Measurements from ENCODE around the gene MAP1LC3B2.

The MAP1LC3B2 gene

DNA sequence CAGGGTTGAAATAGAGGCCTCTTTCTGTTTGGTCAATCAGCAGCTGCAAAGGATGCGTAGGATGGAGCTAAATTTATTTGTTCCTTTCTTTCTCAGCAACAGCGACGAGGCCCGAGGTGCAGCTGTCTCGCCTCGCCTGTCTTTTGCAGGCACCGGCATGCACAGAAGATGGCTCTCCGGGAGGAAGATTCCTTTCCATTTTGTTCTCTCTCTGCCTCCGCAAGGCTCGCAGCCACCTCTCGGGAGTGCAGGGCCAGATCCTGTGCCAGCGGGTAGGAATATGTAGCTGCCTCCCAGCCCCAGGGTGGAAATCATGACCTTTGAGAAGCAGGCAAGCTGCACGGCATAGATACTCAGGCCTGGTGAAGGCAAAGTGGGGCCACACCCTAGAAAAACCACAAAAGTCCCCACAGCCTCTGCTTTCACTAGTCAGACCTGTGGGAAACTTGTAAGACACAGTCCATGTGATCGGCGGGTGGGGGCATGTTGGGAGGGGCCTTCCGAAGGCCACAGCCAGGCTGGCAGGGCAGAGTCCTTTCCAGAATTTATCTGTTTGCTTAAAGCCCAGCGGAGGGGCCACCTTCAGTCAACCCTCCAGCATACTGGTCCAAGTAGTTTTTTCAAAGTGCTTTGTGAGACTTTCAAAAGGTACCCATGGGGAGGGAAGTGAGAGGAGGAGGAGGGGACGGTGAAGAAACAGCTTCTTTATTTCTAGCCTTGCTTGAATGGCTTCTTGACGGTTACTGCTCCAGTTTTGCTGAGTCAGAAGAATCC is at the start of gene MAP1LC3B2:
MAP1LC3B2 (plus strand) TSS at position 220 of the 774 bp plus-strand sequence. CDS start 16,562 bp downstream, outside the sequence.
- peak; percentile 68 for DNase-seq (ENCODE audit: low read depth, low spot score)

DNA sequence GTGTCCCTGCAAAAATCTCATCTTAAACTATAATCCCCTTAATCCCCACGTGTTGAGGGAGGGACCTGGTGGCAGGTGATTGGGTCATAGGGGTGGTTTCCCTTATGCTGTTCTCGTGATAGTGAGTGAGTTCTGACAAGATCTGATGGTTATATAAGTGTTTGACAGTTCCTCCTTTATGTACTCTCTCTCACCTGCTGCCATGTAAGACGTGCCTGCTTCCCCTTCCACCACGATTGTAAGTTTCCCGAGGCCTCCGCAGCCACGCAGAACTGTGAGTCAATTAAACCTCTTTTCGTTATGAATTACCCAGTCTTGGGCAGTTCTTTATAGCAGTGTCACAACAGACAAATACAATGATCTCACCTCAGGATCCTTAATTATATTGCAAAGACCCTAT is 45.2 kb upstream of the MAP1LC3B2 start:
- DNase-seq (ENCODE audit: low read depth, low spot score): no peak

DNA sequence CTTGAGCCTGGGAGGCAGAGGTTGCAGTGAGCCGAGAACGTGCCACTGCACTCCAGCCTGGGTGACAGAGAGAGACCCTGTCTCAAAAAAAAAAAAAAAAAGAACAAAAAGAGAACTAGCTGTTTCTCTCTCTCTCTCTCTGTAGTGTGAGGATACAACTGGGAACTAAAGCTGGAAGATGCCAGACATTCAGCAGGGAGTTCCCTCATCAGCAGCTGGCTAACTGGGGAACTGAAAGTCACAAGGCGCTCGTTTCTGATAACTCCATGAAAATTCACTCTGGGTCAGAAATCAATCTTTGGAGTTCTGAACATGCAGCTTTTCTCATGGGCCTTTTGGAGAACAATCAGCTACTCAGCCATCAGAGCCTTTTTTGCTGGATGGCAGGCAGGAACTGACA is 43.5 kb upstream of the MAP1LC3B2 start:
- no peak for DNase-seq (ENCODE audit: low read depth, low spot score)

GRCh38 chr12:116516657-116517056 is 42.5 kb upstream of the MAP1LC3B2 start:
- no peak for DNase-seq (ENCODE audit: low read depth, low spot score)

GRCh38 chr12:116517431-116518045 is 41.6 kb upstream of the MAP1LC3B2 start:
- DNase-seq (ENCODE audit: low read depth, low spot score): no peak

GRCh38 chr12:116520225-116520760 is 38.9 kb upstream of the MAP1LC3B2 start:
- no peak for DNase-seq (ENCODE audit: low read depth, low spot score)

DNA sequence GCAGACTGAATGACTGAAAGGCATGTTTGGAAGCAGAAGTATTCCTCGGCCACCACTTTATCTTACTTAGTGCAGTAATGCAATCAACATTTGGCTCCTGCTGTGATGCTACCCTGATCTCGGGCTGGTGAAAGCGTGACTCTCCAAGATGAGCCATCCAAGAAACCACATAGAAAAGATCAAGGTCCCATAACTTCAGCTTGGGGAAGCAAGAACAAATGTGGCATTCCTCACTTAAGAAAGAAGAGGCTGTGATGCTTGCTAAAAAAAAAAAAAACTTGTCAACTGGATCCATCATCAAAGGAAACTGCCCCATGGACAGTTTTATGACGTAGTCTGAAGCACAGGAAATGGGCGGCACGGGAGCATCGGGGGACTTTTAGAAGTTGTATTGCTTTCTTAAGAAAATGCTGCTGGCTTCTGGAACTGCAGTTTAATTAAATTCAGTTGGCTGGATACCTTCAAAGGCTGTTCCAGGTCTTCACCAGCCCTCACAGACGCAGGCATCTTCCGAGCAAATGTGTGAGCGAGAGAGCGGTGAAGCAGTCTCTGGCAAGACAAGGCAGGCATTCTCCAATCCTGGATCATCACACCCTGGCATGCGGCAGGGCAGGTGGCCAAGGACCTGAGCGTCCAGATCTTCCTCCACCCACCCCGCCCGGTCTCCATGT is 38.2 kb upstream of the MAP1LC3B2 start:
- DNase-seq (ENCODE audit: low read depth, low spot score): peak; percentile 82

GRCh38 chr12:116524311-116524710 is 34.9 kb upstream of the MAP1LC3B2 start:
- DNase-seq (ENCODE audit: low read depth, low spot score): no peak

DNA sequence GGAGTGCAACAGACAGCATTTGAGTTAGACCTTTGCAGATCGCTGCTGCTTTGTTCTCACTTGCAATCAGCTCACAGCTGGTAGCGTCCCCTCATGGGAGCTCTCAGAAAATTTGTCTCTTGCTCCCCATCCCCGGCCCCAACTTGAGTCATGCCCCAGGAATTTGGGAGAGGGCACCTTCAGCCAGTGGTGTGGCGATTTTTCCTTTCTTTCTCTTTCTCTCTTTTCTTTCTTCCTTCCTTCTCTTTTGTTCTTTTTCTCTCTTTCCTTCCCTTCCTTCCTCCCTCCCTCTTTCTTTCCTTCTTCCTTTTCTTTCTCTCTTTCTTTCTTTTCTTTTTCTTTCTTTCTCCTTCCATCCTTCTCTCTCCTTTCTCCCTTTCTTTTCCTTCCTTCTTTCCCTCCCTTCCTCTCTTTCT is 34.2 kb upstream of the MAP1LC3B2 start:
- peak; percentile 82 for DNase-seq (ENCODE audit: low read depth, low spot score)

GRCh38 chr12:116525418-116526001 is 33.7 kb upstream of the MAP1LC3B2 start:
- DNase-seq (ENCODE audit: low read depth, low spot score): peak; percentile 96

- DNase-seq (ENCODE audit: low read depth, low spot score): peak; percentile 64
Observed at GRCh38 chr12:116528065-116528464, 31.1 kb upstream of the MAP1LC3B2 start.

DNA sequence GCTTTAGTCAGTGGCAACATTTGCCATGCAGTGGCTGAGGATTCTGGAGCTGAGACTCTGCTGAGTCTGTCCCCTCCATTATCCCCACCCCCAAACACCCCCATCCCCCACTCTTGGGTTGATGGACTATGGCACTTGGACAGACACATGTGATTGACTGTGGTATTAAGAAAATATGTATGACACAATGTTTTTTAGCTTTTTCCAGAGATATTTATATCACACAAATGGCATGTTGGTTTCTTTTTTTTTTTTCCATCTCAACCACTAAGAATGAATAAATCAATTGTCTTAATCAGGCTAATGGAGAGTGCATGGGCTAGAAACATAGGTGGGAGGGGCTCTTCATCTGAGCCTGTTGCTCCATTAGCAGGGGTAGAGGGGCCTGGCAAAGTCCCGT is 30.7 kb upstream of the MAP1LC3B2 start:
- no peak for DNase-seq (ENCODE audit: low read depth, low spot score)

GRCh38 chr12:116529048-116529447 is 30.1 kb upstream of the MAP1LC3B2 start:
- DNase-seq (ENCODE audit: low read depth, low spot score): peak; percentile 15

GRCh38 chr12:116529686-116530085 is 29.5 kb upstream of the MAP1LC3B2 start:
- no peak for DNase-seq (ENCODE audit: low read depth, low spot score)

- no peak for DNase-seq (ENCODE audit: low read depth, low spot score)
Observed at GRCh38 chr12:116532428-116532827, 26.8 kb upstream of the MAP1LC3B2 start.

DNA sequence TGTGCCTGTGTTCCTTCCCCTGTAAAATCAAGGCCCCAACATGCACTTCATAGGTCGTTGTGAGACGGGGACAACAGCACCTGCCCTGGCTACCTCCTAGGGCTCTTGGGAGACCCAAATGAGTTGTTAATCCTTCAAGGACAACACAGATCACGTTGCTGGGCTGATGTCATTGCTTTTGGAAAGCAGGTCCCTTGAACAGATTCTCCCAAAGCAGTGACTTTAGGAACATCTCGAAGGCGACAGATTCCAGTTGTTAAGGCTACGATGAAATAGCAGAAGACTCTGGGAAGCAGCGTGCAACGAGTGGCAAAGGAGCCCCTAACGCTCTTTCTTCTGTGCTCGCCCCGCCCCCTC is 26.2 kb upstream of the MAP1LC3B2 start:
- DNase-seq (ENCODE audit: low read depth, low spot score): no peak

DNA sequence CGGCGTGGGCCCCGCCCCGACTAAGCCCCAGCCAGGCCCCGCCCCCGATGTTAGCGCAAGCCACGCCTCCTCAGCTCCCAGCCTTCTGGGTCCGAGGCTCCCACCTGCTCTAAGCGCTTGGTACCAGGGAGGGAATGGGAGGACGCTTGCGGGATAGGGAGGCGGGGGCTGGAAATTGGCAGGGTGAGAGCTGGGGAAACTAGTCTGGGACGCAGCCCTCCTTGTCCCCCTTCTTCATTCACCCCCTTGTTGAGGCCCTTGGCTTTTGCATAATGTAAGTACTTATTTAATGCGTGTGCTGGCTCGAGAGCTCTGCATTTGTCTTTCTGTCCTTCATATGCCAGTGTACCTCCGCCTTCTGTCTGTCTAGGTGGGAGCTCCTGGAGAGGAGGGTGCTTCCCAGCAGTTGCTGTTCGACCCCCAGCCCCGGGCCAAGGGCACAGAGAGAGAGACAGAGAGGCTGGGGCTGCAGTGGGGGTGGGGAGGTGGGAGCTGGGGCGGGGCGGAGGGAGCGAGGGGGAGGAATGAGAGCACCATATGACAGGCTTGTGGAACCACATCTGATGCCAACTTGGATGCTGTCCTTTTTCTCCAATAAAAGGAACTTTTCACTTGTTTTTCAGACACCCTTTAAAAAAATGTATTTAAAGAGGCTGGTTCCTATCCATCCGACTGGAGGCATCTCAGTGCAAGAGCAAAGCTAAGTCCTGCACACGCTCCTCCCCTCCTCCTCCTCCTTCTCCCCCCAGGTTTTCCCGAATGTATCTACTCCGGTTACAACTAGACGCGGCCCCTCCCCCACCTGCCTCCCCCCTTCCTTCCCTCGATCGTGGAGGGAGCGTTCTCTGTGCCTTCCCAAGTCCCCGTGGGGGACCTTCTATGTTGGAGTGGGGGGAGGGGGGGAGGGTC is 25.6 kb upstream of the MAP1LC3B2 start:
- peak; percentile 86 for DNase-seq (ENCODE audit: low read depth, low spot score)

GRCh38 chr12:116534311-116535121 is 24.7 kb upstream of the MAP1LC3B2 start:
- peak; percentile 51 for DNase-seq (ENCODE audit: low read depth, low spot score)

GRCh38 chr12:116535241-116535640 is 23.9 kb upstream of the MAP1LC3B2 start:
- DNase-seq (ENCODE audit: low read depth, low spot score): no peak
